Neuron (in vitro differentiated cells): Measurements from ENCODE around the gene ZBTB46.
"Not testable (repeated sequence)": the region's sequence is repeated elsewhere in the genome, so short reads cannot be mapped to it uniquely, and the experiment has no call there.

Experiments
- H2AFZ ChIP-seq: one replicate; pipeline ENCODE4 v1.6.1; 2013; ENCODE audit warnings: low read depth, mild to moderate bottlenecking, inconsistent platforms, low read length, moderate library complexity
- H3K27me3 ChIP-seq: one replicate; pipeline ENCODE4 v1.6.1; 2013; ENCODE audit warnings: low read length; ENCODE audit not compliant: insufficient read depth
- H3K36me3 ChIP-seq: one replicate; pipeline ENCODE4 v1.6.1; 2013; ENCODE audit warnings: low read length; ENCODE audit not compliant: insufficient read depth
- H3K4me1 ChIP-seq: one replicate; pipeline ENCODE4 v1.6.1; 2013; ENCODE audit warnings: low read length; ENCODE audit not compliant: insufficient read depth
- H3K4me3 ChIP-seq: 2 replicates; pipeline ENCODE4 v1.5.1; 2013; ENCODE audit warnings: mild to moderate bottlenecking, low read length, moderate library complexity
- H3K9me3 ChIP-seq: one replicate; pipeline ENCODE4 v1.6.1; 2013; ENCODE audit warnings: low read length

ZBTB46 gene

GRCh38 chr20:63809856-63810255 lies 21.2 kb downstream of the ZBTB46 start:
- no peaks in the 10 kb centered on the region for H3K9me3 ChIP-seq
- no peak overlapping the region for H3K4me3 ChIP-seq
- H3K4me1 ChIP-seq, result no peaks in the 10 kb centered on the region
- no peaks in the 10 kb centered on the region for H3K27me3 ChIP-seq
- H2AFZ ChIP-seq, result no peak overlapping the region
- no peaks in the 10 kb centered on the region for H3K36me3 ChIP-seq

GRCh38 chr20:63808964-63809674 lies 21.9 kb downstream of the ZBTB46 start:
- peaks cover under 1% of the 10 kb centered on the region for H3K36me3 ChIP-seq
- H3K27me3 ChIP-seq, result no peaks in the 10 kb centered on the region
- H2AFZ ChIP-seq, result no peak overlapping the region
- H3K9me3 ChIP-seq, result peaks cover 3% of the 10 kb centered on the region
- H3K4me1 ChIP-seq, result no peaks in the 10 kb centered on the region
- H3K4me3 ChIP-seq, result no peak overlapping the region

- H3K27me3 ChIP-seq, result no peaks in the 10 kb centered on the region
- H3K36me3 ChIP-seq, result peaks cover 5% of the 10 kb centered on the region
- H3K4me3 ChIP-seq, result no peak overlapping the region
- H3K4me1 ChIP-seq, result no peaks in the 10 kb centered on the region
- peaks cover 3% of the 10 kb centered on the region for H3K9me3 ChIP-seq
- no peak overlapping the region for H2AFZ ChIP-seq
Measured at GRCh38 chr20:63808145-63808724, 22.8 kb downstream of the ZBTB46 start.

DNA sequence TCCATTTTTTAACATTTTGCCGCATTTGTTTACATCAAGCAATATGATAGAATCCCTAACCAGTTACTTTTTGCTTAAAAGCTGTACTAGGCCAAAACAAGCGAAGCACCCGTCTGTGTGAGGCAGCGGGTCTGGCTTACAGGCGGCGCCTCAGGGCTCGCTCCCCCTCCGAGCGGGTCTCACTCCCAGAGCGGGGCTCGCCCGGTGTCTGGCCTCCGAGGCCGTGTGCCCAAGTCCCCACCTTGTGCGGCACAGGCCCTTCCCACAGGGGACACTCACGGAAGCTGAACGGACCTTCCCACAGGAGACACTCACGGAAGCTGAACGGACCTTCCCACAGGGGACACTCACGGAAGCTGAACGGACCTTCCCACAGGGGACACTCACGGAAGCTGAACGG lies 23.4 kb downstream of the ZBTB46 start:
- H3K4me3 ChIP-seq, result no peak overlapping the region
- no peaks in the 10 kb centered on the region for H3K4me1 ChIP-seq
- H3K27me3 ChIP-seq, result no peaks in the 10 kb centered on the region
- H3K9me3 ChIP-seq, result peaks cover 7% of the 10 kb centered on the region
- H2AFZ ChIP-seq, result no peak overlapping the region
- H3K36me3 ChIP-seq, result peaks cover 5% of the 10 kb centered on the region

GRCh38 chr20:63804308-63804636 lies 26.8 kb downstream of the ZBTB46 start:
- Histone ChIP-seq H3K27me3 (no peaks in the 10 kb centered on the region), H3K9me3 (peaks cover 11% of the 10 kb centered on the region), H3K4me1 (no peaks in the 10 kb centered on the region), H2AFZ (no peak overlapping the region), H3K36me3 (peaks cover 5% of the 10 kb centered on the region), H3K4me3 (no peak overlapping the region)

GRCh38 chr20:63802469-63803240 lies 28.4 kb downstream of the ZBTB46 start:
- Histone ChIP-seq H2AFZ (no peak overlapping the region), H3K4me3 (no peak overlapping the region), H3K9me3 (peaks cover 11% of the 10 kb centered on the region), H3K36me3 (peaks cover 5% of the 10 kb centered on the region), H3K27me3 (no peaks in the 10 kb centered on the region), H3K4me1 (no peaks in the 10 kb centered on the region)

DNA sequence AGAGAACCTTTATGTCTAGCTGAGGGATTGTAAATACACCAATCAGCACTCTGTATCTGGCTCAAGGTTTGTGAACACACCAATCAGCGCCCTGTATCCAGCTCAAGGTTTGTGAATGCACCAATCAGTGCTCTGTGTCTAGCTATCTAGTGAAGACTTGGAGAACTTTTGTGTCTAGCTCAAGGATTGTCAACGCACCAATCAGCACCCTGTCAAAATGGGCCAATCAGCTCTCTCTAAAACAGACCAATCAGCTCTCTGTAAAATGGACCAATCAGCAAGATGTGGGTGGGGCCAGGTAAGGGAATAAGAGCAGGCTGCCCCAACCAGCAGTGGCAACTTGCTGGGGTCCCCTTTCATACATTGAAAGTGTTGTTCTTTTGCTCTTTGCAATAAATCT lies 29.9 kb downstream of the ZBTB46 start:
- not testable (repeated sequence) for H3K36me3 ChIP-seq, H3K27me3 ChIP-seq, H3K4me3 ChIP-seq, H3K4me1 ChIP-seq, H2AFZ ChIP-seq
- H3K9me3 ChIP-seq, result peaks cover 11% of the 10 kb centered on the region

GRCh38 chr20:63800411-63800810 lies 30.7 kb downstream of the ZBTB46 start:
- peaks cover 11% of the 10 kb centered on the region for H3K9me3 ChIP-seq
- H2AFZ ChIP-seq, H3K27me3 ChIP-seq, H3K36me3 ChIP-seq, H3K4me1 ChIP-seq, H3K4me3 ChIP-seq: not testable (repeated sequence)

- not testable (repeated sequence) for H3K4me3 ChIP-seq, H3K4me1 ChIP-seq, H3K36me3 ChIP-seq, H3K27me3 ChIP-seq, H2AFZ ChIP-seq, H3K9me3 ChIP-seq
Measured at GRCh38 chr20:63799127-63799526, 31.9 kb downstream of the ZBTB46 start.

DNA sequence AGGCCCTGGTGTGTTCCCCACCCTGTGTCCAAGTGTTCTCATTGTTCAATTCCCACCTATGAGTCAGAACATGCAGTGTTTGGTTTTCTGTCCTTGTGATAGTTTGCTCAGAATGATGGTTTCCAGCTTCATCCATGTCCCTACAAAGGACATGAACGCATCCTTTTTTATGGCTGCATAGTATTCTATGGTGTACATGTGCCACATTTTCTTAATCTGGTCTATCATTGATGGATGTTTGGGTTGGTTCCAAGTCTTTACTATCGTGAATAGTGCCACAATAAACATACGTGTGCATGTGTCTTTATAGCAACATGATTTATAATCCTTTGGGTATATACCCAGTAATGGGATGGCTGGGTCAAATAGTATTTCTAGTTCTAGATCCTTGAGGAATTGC lies 33.9 kb downstream of the ZBTB46 start:
- not testable (repeated sequence) for H3K9me3 ChIP-seq, H3K36me3 ChIP-seq, H2AFZ ChIP-seq, H3K27me3 ChIP-seq, H3K4me1 ChIP-seq, H3K4me3 ChIP-seq

DNA sequence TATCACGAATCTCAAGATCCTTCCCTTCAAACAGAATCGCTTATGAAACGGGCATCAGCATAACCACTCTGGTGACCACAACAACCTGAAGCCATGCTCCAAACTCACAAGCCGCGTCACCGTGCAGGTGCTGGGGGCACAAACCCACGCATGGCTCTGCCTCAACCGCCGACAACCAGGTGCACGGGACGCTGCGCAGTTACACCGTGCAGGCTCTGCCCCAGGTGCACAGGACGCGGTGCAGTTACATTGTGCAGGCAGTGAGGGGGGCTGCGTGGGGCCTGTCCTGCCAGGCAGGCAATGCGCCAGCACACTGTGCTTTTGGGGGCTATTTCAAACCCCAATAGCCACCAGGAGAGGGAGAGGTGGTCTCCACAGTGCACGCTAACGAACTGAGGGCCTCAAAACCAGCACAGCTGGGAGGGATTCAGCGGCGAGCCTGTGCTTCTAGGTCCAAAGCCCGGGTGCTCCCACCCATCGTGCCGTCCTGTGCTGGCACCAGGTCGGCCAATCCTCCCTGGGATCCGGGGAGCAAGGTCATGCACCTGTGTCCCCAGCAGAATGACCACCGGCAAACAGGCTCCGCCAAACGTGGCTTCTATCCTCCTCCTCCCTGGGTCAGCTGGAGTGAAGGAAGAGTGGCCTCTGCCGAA lies 35.8 kb downstream of the ZBTB46 start:
- Histone ChIP-seq H3K27me3 (no peaks in the 10 kb centered on the region), H2AFZ (no peak overlapping the region), H3K9me3 (no peaks in the 10 kb centered on the region), H3K4me1 (no peaks in the 10 kb centered on the region), H3K36me3 (peaks cover 7% of the 10 kb centered on the region), H3K4me3 (no peak overlapping the region)

DNA sequence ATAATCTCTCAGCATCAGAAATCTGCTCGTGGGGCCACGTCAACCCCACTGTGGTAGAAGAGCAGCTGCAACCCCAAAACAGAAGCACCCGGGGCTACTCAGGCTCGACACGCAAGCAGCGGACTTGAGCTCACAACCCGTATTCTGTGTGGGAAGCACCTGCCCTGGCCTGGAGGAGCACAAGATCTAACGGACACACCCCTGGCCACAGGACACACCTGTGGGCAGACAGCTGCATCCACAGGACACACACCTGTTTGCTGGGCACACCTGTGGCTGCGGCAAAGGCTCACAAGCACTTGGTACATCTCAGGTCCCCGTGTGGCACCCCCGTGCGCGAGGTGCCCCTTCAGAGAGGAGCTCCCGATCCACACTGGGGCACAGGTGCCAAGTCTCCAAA lies 36.5 kb downstream of the ZBTB46 start:
- H3K9me3 ChIP-seq, result no peaks in the 10 kb centered on the region
- H3K36me3 ChIP-seq, result peaks cover 13% of the 10 kb centered on the region
- H3K4me1 ChIP-seq, result no peaks in the 10 kb centered on the region
- H2AFZ ChIP-seq, result no peak overlapping the region
- H3K27me3 ChIP-seq, result no peaks in the 10 kb centered on the region
- H3K4me3 ChIP-seq, result no peak overlapping the region

GRCh38 chr20:63792866-63793265 lies 38.2 kb downstream of the ZBTB46 start:
- no peaks in the 10 kb centered on the region for H3K9me3 ChIP-seq
- no peaks in the 10 kb centered on the region for H3K27me3 ChIP-seq
- H2AFZ ChIP-seq, result no peak overlapping the region
- no peak overlapping the region for H3K4me3 ChIP-seq
- no peaks in the 10 kb centered on the region for H3K4me1 ChIP-seq
- peaks cover 20% of the 10 kb centered on the region for H3K36me3 ChIP-seq
